GM12878 (cell line): ENCODE results near the gene UTF1. TPM values are rescaled to one million over a fixed set of nuclear protein-coding genes. Genes with fewer than 3 reads are reported as not detected.

Experiments used
- ATAC-seq: fragments of 200-7000 bp; cut with Tn5 transposase; 3 replicates; pipeline ENCODE4 v1.9.1; 2020; ENCODE audit warnings: mild to moderate bottlenecking, moderate library complexity
- BruUV-seq: library from RNA; stranded (reverse); fragments of 400-500 nt; replicated peaks from 2 replicates; lab custom pipeline; 2021; lab: Mats Ljungman, UMichigan
- CTCF ChIA-PET: fragments of 300-600 bp; sonication (Branson Sonifier 250); formaldehyde crosslinking; extraction: SDS; loops from one replicate; lab custom pipeline; 2021; ENCODE audit warnings: inconsistent platforms; lab: Yijun Ruan, JAX
- POLR2A ChIA-PET: fragments of 350-600 bp; formaldehyde crosslinking; extraction: SDS; loops from one replicate; lab custom pipeline; 2021; ENCODE audit warnings: inconsistent platforms; lab: Charles Lee
- RAD21 ChIA-PET: fragments of 300-600 bp; sonication (Branson Sonifier 250); formaldehyde crosslinking; loops from one replicate; lab custom pipeline; 2023; ENCODE audit warnings: antibody characterized with exemption; ENCODE audit not compliant: unreplicated experiment; lab: Charles Lee
- SMC1A ChIA-PET: fragments of 300-600 bp; sonication (Branson Sonifier 250); formaldehyde crosslinking; loops from one replicate; lab custom pipeline; 2023; ENCODE audit not compliant: unreplicated experiment, uncharacterized antibody; lab: Charles Lee
- DNase-seq: peaks from one replicate; pipeline ENCODE4 v3.0.0-alpha.2; 2011; ENCODE audit warnings: low read depth, low spot score
- FAIRE-seq: peaks from 3 replicates; lab custom pipeline; 2011; peaks lifted over from hg19 to GRCh38; lab: Jason Lieb, UNC
- H2AFZ ChIP-seq: 2 replicates; pipeline ENCODE4 v1.6.0; 2011; ENCODE audit warnings: low read depth, low read length, control low read depth; ENCODE audit not compliant: control insufficient read depth
- H3K27ac ChIP-seq: 2 replicates; pipeline ENCODE4 v1.5.1; 2011; ENCODE audit warnings: control low read depth; ENCODE audit not compliant: control insufficient read depth, insufficient read depth
- H3K27me3 ChIP-seq, 2 experiments: replicated peaks in 1 of 2; 2 replicates each; pipeline versions ENCODE4 v1.6.0 to v1.6.1; 2011; ENCODE audit warnings: low read length in 1 of 2; ENCODE audit not compliant: control insufficient read depth in 2 of 2, insufficient read depth in 2 of 2
- H3K36me3 ChIP-seq, 2 experiments: 2 replicates each; pipeline ENCODE4 v1.5.1; 2011; ENCODE audit warnings: low read length in 1 of 2; ENCODE audit not compliant: control insufficient read depth in 2 of 2, insufficient read depth in 2 of 2
- H3K4me1 ChIP-seq: 2 replicates; pipeline ENCODE4 v1.6.1; 2011; ENCODE audit warnings: mild to moderate bottlenecking, low read length, moderate library complexity, mixed read lengths; ENCODE audit not compliant: control insufficient read depth, insufficient read depth
- H3K4me2 ChIP-seq: 2 replicates; pipeline ENCODE4 v1.6.0; 2011; ENCODE audit warnings: control low read depth; ENCODE audit not compliant: control insufficient read depth, insufficient read depth
- H3K4me3 ChIP-seq: fragments of 200-600 bp; sonication (generic); 2 replicates; pipeline ENCODE4 v1.5.1; 2016
- H3K79me2 ChIP-seq: 2 replicates; pipeline ENCODE4 v1.6.0; 2011; ENCODE audit warnings: low read length; ENCODE audit not compliant: control insufficient read depth, insufficient read depth
- H3K9ac ChIP-seq: 2 replicates; pipeline ENCODE4 v1.8.0; 2011; ENCODE audit warnings: low read length, control low read depth, mixed read lengths; ENCODE audit not compliant: control insufficient read depth, insufficient read depth
- H3K9me3 ChIP-seq: replicated peaks from 3 replicates; pipeline ENCODE4 v1.5.1; 2011; ENCODE audit warnings: mild to moderate bottlenecking, low read length; ENCODE audit not compliant: control insufficient read depth, insufficient read depth
- H4K20me1 ChIP-seq: 2 replicates; pipeline ENCODE4 v1.6.0; 2011; ENCODE audit not compliant: control insufficient read depth, insufficient read depth
- CHD2 ChIP-seq: IDR thresholded peaks from 2 replicates; pipeline ENCODE4 v1.6.1; 2011; ENCODE audit warnings: low read depth, low read length, improper control_type of control experiment, borderline replicate concordance
- GATAD2B ChIP-seq: fragments of 450-650 bp; conservative IDR thresholded peaks from 2 replicates; pipeline ENCODE4 v1.6.1; 2017; ENCODE audit warnings: low read depth, mild to moderate bottlenecking, moderate library complexity
- IKZF2 ChIP-seq, 2 experiments: fragments of 450-650 bp; IDR thresholded peaks; 2 replicates each; pipeline ENCODE4 v1.6.1; 2017; ENCODE audit warnings: mild to moderate bottlenecking in 2 of 2, moderate library complexity in 2 of 2
- IRF4 ChIP-seq: IDR thresholded peaks from 2 replicates; pipeline ENCODE4 v1.6.1; 2011; ENCODE audit warnings: low read depth, low read length
- LARP7 ChIP-seq: fragments of 450-650 bp; IDR thresholded peaks from 2 replicates; pipeline ENCODE4 v1.6.1; 2017; ENCODE audit warnings: mild to moderate bottlenecking
- NFIC ChIP-seq: IDR thresholded peaks from 2 replicates; pipeline ENCODE4 v1.6.1; 2012; ENCODE audit warnings: low read depth, mild to moderate bottlenecking, inconsistent platforms, low read length, moderate library complexity
- NFXL1 ChIP-seq: fragments of 450-650 bp; IDR thresholded peaks from 2 replicates; pipeline ENCODE4 v1.6.1; 2017; ENCODE audit warnings: antibody characterized with exemption, mild to moderate bottlenecking, borderline replicate concordance
- PAX5 ChIP-seq: IDR thresholded peaks from 2 replicates; pipeline ENCODE4 v1.6.1; 2011; ENCODE audit warnings: low read depth, low read length, borderline replicate concordance
- RAD21 ChIP-seq: IDR thresholded peaks from 2 replicates; pipeline ENCODE4 v1.6.1; 2011; ENCODE audit warnings: mild to moderate bottlenecking, low read depth, low read length, moderate library complexity; ENCODE audit not compliant: insufficient read depth
- SREBF2 ChIP-seq: IDR thresholded peaks from 2 replicates; pipeline ENCODE4 v1.6.1; 2012; ENCODE audit warnings: mild to moderate bottlenecking, low read length
- TCF3 ChIP-seq: IDR thresholded peaks from 2 replicates; pipeline ENCODE4 v1.6.1; 2012; ENCODE audit warnings: low read depth, mild to moderate bottlenecking, low read length, borderline replicate concordance; ENCODE audit not compliant: insufficient read depth
- YY1 ChIP-seq: IDR thresholded peaks from 2 replicates; pipeline ENCODE4 v1.6.1; 2011; ENCODE audit warnings: low read depth, mild to moderate bottlenecking, low read length
- ZNF384 ChIP-seq: IDR thresholded peaks from 2 replicates; pipeline ENCODE4 v1.6.1; 2012; ENCODE audit warnings: low read depth, mild to moderate bottlenecking, low read length, improper control_type of control experiment, borderline replicate concordance
- ZZZ3 ChIP-seq: IDR thresholded peaks from 2 replicates; pipeline ENCODE4 v1.6.1; 2011; ENCODE audit warnings: low read depth; ENCODE audit not compliant: control insufficient read depth, insufficient read length
- WGBS: methylation state at CpG from one replicate; pipeline ENCODE4 v1.1.6; 2016; ENCODE audit warnings: low lambda C conversion rate; ENCODE audit not compliant: insufficient replicate concordance, insufficient coverage; ENCODE audit errors: missing lambda C conversion rate; 5-methylcytosine and 5-hydroxymethylcytosine counted together
- in situ Hi-C: fragments of 300-500 bp; cut with MboI; formaldehyde crosslinking; loops from 9 replicates; pipeline ENCODE4 v1.14.3; 2018; ENCODE audit warnings: mixed read lengths
- intact Hi-C: fragments of 100-400 bp; cut with micrococcal nuclease; formaldehyde crosslinking; loops from one replicate; pipeline ENCODE4 v1.14.2; 2022; ENCODE audit not compliant: unreplicated experiment
- polyA plus RNA-seq, 11 experiments: library from polyadenylated mRNA; depleted of rRNA in 4 of 11; unstranded in 6 of 11; stranded (reverse) in 5 of 11; fragments of >200 nt; fragmentation: Nextera tagmentation in 4 of 11; fragmentation: Illumina TruSeq in 1 of 11; extraction: Ambion mirVana in 4 of 11; extraction: Trizol in 1 of 11; gene quantifications; 1 replicate in 1 of 11; 2 replicates in 10 of 11; pipeline versions ENCODE4 v1.2.1 to v1.2.3, GENCODE V29; 2011 to 2016; ENCODE audit warnings: inconsistent platforms in 2 of 11, missing spikeins in 2 of 11, low read depth in 1 of 11
- total RNA-seq, 4 experiments: library from RNA; depleted of rRNA in 3 of 4; stranded (reverse); fragments of >200 nt in 3 of 4; fragmentation: Illumina TruSeq in 1 of 4; extraction: Trizol in 1 of 4; gene quantifications; 2 replicates each; pipeline versions ENCODE4 v1.2.1 to v1.2.3, GENCODE V29; 2013 to 2021
- TF ChIP-seq, protein P1 (sequence below): fragments of 450-650 bp; conservative IDR thresholded peaks from 2 replicates; pipeline ENCODE4 v1.6.1; 2017; ENCODE audit warnings: mild to moderate bottlenecking, moderate library complexity
- TF ChIP-seq, protein P2 (sequence below): fragments of 150-350 bp; IDR thresholded peaks from 2 replicates; pipeline ENCODE4 v1.6.1; 2016; ENCODE audit warnings: low read depth, low read length
- TF ChIP-seq, protein P3 (sequence below): fragments of 450-650 bp; IDR thresholded peaks from 2 replicates; pipeline ENCODE4 v1.6.1; 2017; ENCODE audit warnings: borderline replicate concordance

The UTF1 gene
- total and polyA plus RNA-seq, 10 of the 15 experiments (the other 5 are each of a cell fraction or from before 2014, with no cell fraction given) = not detected

DNA sequence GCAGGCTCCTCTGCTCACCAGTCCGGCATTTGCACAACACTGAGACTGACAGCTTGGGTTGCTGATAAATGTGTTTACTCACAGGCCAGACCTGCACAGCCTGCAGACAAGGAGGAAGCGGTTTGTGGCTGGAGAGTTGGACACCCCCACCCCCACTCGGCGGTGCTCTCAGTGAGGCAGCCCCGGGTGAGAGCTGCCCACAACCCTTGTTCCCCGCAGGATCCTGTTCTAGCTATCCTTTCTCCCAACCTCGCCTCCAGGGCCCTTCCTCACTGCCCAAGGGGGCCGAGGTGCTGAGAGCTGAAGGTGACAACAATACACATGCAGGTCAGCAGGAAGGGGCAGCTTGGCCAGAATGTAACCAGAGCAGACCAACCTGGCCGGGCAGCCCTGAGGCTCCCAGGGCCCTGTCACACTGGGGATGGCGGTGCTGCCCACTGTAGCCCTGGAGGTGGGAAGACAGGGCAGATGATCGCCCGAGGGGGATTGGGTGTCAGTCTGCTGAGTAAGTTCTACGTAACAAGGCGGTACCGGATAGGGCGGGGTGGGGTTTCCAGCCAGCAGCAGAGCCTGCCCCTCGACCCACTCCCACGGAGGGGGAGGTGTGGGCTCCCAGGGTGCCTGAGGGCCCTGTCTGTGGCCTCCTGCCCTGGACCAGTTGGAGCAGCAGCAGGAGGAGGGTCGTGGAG is 48.7 kb downstream of the UTF1 start:
- ChIA-PET CTCF (interaction anchor here (0.9 to 2.8 kb wide), 7 partner anchors 16 to 29 kb away, joined by 3 to 14 read pairs (median 5); no protein-coding TSS in a partner anchor), RAD21 (interaction anchor here (1.1 kb wide), 1 partner anchor 242 kb away, joined by 3 read pairs; no protein-coding TSS in a partner anchor), POLR2A (interaction anchor here (1.0 to 1.2 kb wide), 4 partner anchors 16 to 99 kb away, joined by 3 to 4 read pairs (median 3); no protein-coding TSS in a partner anchor), SMC1A (interaction anchor here (0.8 to 1.7 kb wide), 5 partner anchors 9 to 29 kb away, joined by 4 to 5 read pairs (median 4); no protein-coding TSS in a partner anchor)
- no peak for DNase-seq
- no peak overlapping the region; the same call in 1 of the 2 replicates for H3K9ac ChIP-seq
- no peaks in the 10 kb centered on the region for H3K27me3 ChIP-seq
- H3K27ac ChIP-seq = peak overlapping the region; percentile 53
- BruUV-seq = no TSS peak
- H3K9me3 ChIP-seq = no peaks in the 10 kb centered on the region
- H3K4me2 ChIP-seq = peak overlapping the region; percentile 85
- H3K79me2 ChIP-seq = peaks cover 23% of the 10 kb centered on the region
- WGBS = 30% methylated on average over 19 of the region's 19 CpGs
- H3K4me1 ChIP-seq = peaks cover 33% of the 10 kb centered on the region
- H3K4me3 ChIP-seq = no peak overlapping the region
- H4K20me1 ChIP-seq = no peaks in the 10 kb centered on the region; the same call in 1 of the 2 replicates
- H2AFZ ChIP-seq = no peak overlapping the region
- in situ Hi-C loops (no loop called here), intact Hi-C loops (no loop called here)
- FAIRE-seq = peak; percentile 78
- H3K36me3 ChIP-seq = peaks cover 3 to 10% of the 10 kb centered on the region in 2 experiments
- peak; percentile 29 for ATAC-seq
- TF ChIP-seq NFIC = no peak
- TF ChIP-seq, protein P1, sequence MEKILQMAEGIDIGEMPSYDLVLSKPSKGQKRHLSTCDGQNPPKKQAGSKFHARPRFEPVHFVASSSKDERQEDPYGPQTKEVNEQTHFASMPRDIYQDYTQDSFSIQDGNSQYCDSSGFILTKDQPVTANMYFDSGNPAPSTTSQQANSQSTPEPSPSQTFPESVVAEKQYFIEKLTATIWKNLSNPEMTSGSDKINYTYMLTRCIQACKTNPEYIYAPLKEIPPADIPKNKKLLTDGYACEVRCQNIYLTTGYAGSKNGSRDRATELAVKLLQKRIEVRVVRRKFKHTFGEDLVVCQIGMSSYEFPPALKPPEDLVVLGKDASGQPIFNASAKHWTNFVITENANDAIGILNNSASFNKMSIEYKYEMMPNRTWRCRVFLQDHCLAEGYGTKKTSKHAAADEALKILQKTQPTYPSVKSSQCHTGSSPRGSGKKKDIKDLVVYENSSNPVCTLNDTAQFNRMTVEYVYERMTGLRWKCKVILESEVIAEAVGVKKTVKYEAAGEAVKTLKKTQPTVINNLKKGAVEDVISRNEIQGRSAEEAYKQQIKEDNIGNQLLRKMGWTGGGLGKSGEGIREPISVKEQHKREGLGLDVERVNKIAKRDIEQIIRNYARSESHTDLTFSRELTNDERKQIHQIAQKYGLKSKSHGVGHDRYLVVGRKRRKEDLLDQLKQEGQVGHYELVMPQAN = no peak
- TF ChIP-seq GATAD2B = no peak
- peak in 1 of 2 experiments; percentile 22; a peak in 2 of 4 replicates for TF ChIP-seq IKZF2 (IDR thresholded peaks at IDR 0.05)
- no peak for TF ChIP-seq IRF4
- peak; percentile 71 for TF ChIP-seq CHD2
- TF ChIP-seq, protein P2, sequence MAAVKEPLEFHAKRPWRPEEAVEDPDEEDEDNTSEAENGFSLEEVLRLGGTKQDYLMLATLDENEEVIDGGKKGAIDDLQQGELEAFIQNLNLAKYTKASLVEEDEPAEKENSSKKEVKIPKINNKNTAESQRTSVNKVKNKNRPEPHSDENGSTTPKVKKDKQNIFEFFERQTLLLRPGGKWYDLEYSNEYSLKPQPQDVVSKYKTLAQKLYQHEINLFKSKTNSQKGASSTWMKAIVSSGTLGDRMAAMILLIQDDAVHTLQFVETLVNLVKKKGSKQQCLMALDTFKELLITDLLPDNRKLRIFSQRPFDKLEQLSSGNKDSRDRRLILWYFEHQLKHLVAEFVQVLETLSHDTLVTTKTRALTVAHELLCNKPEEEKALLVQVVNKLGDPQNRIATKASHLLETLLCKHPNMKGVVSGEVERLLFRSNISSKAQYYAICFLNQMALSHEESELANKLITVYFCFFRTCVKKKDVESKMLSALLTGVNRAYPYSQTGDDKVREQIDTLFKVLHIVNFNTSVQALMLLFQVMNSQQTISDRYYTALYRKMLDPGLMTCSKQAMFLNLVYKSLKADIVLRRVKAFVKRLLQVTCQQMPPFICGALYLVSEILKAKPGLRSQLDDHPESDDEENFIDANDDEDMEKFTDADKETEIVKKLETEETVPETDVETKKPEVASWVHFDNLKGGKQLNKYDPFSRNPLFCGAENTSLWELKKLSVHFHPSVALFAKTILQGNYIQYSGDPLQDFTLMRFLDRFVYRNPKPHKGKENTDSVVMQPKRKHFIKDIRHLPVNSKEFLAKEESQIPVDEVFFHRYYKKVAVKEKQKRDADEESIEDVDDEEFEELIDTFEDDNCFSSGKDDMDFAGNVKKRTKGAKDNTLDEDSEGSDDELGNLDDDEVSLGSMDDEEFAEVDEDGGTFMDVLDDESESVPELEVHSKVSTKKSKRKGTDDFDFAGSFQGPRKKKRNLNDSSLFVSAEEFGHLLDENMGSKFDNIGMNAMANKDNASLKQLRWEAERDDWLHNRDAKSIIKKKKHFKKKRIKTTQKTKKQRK = no peak
- TF ChIP-seq LARP7 = no peak
- TF ChIP-seq YY1 = no peak
- TF ChIP-seq NFXL1 = no peak
- TF ChIP-seq ZZZ3 = no peak
- TF ChIP-seq PAX5 = peak; percentile 38; the same call in 1 of the 2 replicates
- TF ChIP-seq RAD21 = no peak
- TF ChIP-seq ZNF384 = no peak
- no peak for TF ChIP-seq SREBF2
- TF ChIP-seq, protein P3, sequence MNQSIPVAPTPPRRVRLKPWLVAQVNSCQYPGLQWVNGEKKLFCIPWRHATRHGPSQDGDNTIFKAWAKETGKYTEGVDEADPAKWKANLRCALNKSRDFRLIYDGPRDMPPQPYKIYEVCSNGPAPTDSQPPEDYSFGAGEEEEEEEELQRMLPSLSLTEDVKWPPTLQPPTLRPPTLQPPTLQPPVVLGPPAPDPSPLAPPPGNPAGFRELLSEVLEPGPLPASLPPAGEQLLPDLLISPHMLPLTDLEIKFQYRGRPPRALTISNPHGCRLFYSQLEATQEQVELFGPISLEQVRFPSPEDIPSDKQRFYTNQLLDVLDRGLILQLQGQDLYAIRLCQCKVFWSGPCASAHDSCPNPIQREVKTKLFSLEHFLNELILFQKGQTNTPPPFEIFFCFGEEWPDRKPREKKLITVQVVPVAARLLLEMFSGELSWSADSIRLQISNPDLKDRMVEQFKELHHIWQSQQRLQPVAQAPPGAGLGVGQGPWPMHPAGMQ = no peak
- TF ChIP-seq TCF3 = no peak
